ENCODE measurements around the gene DAPP1. TPM values are rescaled to one million over a fixed set of nuclear protein-coding genes. Genes with fewer than 3 reads are reported as not detected.

The DAPP1 gene
- polyA plus RNA-seq, 3 donors, result 63.1 to 125 (median 87.2) TPM

- Histone ChIP-seq H2AFZ (ENCODE audit: insufficient read depth, low read depth, low read length, poor library complexity, severe bottlenecking) (peak overlapping the region; percentile 64), H4K20me1 (ENCODE audit: insufficient read depth, low read length) (peaks cover 41% of the 10 kb centered on the region), H3K79me2 (ENCODE audit: insufficient read depth, low read length) (peaks cover 71% of the 10 kb centered on the region), H3K4me1 (ENCODE audit: control insufficient read depth in 1 of 2, insufficient read depth in 2 of 2, low read length in 2 of 2) (peaks cover 67 to 73% of the 10 kb centered on the region in 2 donors), H3K4me2 (replicated peaks; ENCODE audit: extremely low read depth, low read length, poor library complexity, severe bottlenecking) (peak overlapping the region; percentile 88), H3K36me3 (replicated peaks in 1 of 2; ENCODE audit: control insufficient read depth in 1 of 2, insufficient read depth in 2 of 2, low read length in 2 of 2) (no peaks in the 10 kb centered on the region), H3K27me3 (ENCODE audit: control insufficient read depth in 2 of 2, insufficient read depth in 2 of 2, low read length in 2 of 2) (no peaks in the 10 kb centered on the region), H3K4me3 (replicated peaks in 1 of 3; ENCODE audit: low read depth in 2 of 3, low read length in 3 of 3) (peak overlapping the region; percentile 79 to 99 (median 90)), H3K27ac (ENCODE audit: low read depth in 1 of 2, low read length in 2 of 2) (peak overlapping the region; percentile 85 to 94), H3K9ac (ENCODE audit: insufficient read depth, low read length, poor library complexity, severe bottlenecking) (peak overlapping the region; percentile 72), H3K9me3 (replicated peaks in 1 of 2; ENCODE audit: control insufficient read depth in 1 of 2, insufficient read depth in 1 of 2, low read length in 2 of 2) (no peaks in the 10 kb centered on the region)
- H3K4me1 Mint-ChIP-seq, result peaks cover 67% of the 10 kb centered on the region
- intact Hi-C loops (cut with micrococcal nuclease), result loop anchor here (2.0 to 10.0 kb wide), 6 partner anchors 39 to 255 kb away; partner anchors contain the start of genes DNAJB14 (in 1 of the 2) and TRMT10A (in 1 of the 2)
- TF ChIP-seq CTCF (IDR thresholded peaks at IDR 0.05), result no peak
- peak overlapping the region; percentile 94 to 99 (median 96) for H3K27ac Mint-ChIP-seq
- no peaks in the 10 kb centered on the region for H3K27me3 Mint-ChIP-seq (ENCODE audit: low read depth in 3 of 3)
- peaks cover 9 to 12% of the 10 kb centered on the region in 2 donors for H3K36me3 Mint-ChIP-seq
- H3K9me3 Mint-ChIP-seq, result no peaks in the 10 kb centered on the region
- DNase-seq, result peak; percentile 51 to 86 (median 74)
- peak overlapping the region; percentile 92 to 99 for H3K4me3 Mint-ChIP-seq
- WGBS (ENCODE audit: insufficient coverage), result no CpG with 5 or more reads among the region's 4 CpGs
Observed at GRCh38 chr4:99817309-99817890, 773 bp downstream of the DAPP1 start.

GRCh38 chr4:99818661-99819060 is 2.0 kb downstream of the DAPP1 start:
- Histone ChIP-seq H3K27ac (ENCODE audit: low read depth in 1 of 2, low read length in 2 of 2) (peak overlapping the region in 1 of 2 donors; percentile 94), H3K4me3 (replicated peaks in 1 of 3; ENCODE audit: low read depth in 2 of 3, low read length in 3 of 3) (peak overlapping the region; percentile 79 to 99 (median 90)), H3K9ac (ENCODE audit: insufficient read depth, low read length, poor library complexity, severe bottlenecking) (no peak overlapping the region), H3K4me1 (ENCODE audit: control insufficient read depth in 1 of 2, insufficient read depth in 2 of 2, low read length in 2 of 2) (peaks cover 76 to 84% of the 10 kb centered on the region in 2 donors), H4K20me1 (ENCODE audit: insufficient read depth, low read length) (peaks cover 53% of the 10 kb centered on the region), H3K36me3 (replicated peaks in 1 of 2; ENCODE audit: control insufficient read depth in 1 of 2, insufficient read depth in 2 of 2, low read length in 2 of 2) (no peaks in the 10 kb centered on the region), H3K27me3 (ENCODE audit: control insufficient read depth in 2 of 2, insufficient read depth in 2 of 2, low read length in 2 of 2) (no peaks in the 10 kb centered on the region), H3K9me3 (replicated peaks in 1 of 2; ENCODE audit: control insufficient read depth in 1 of 2, insufficient read depth in 1 of 2, low read length in 2 of 2) (no peaks in the 10 kb centered on the region), H3K4me2 (replicated peaks; ENCODE audit: extremely low read depth, low read length, poor library complexity, severe bottlenecking) (peak overlapping the region; percentile 88), H3K79me2 (ENCODE audit: insufficient read depth, low read length) (peaks cover 84% of the 10 kb centered on the region), H2AFZ (ENCODE audit: insufficient read depth, low read depth, low read length, poor library complexity, severe bottlenecking) (no peak overlapping the region)
- peaks cover 12 to 17% of the 10 kb centered on the region in 2 donors for H3K36me3 Mint-ChIP-seq
- H3K4me1 Mint-ChIP-seq, result peaks cover 76% of the 10 kb centered on the region
- H3K4me3 Mint-ChIP-seq, result peak overlapping the region; percentile 92 to 99
- no peaks in the 10 kb centered on the region for H3K27me3 Mint-ChIP-seq (ENCODE audit: low read depth in 3 of 3)
- H3K27ac Mint-ChIP-seq, result peak overlapping the region; percentile 6 to 99 (median 95)
- no CpG with 5 or more reads among the region's 1 CpG for WGBS (ENCODE audit: insufficient coverage)
- no peaks in the 10 kb centered on the region for H3K9me3 Mint-ChIP-seq
- TF ChIP-seq CTCF (IDR thresholded peaks at IDR 0.05), result no peak
- intact Hi-C loops (cut with micrococcal nuclease), result loop anchor here (5.0 to 10.0 kb wide), 5 partner anchors 39 to 256 kb away; partner anchors contain the start of genes DNAJB14 (in 1 of the 2) and TRMT10A (in 1 of the 2)
- peak in 2 of 3 donors; percentile 15 to 52 for DNase-seq
